SW480 (cell line): ENCODE data around the gene CYSRT1.
A peak's percentile ranks its signal among the peaks of the same experiment; 100 is the strongest.
"Not testable (repeated sequence)": the region's sequence is repeated elsewhere in the genome, so short reads cannot be mapped to it uniquely, and the experiment has no call there.

Experiments
- DNase-seq: peaks from one replicate; pipeline ENCODE4 v3.0.0-alpha.2; 2016; ENCODE audit warnings: low spot score

The CYSRT1 gene

DNA sequence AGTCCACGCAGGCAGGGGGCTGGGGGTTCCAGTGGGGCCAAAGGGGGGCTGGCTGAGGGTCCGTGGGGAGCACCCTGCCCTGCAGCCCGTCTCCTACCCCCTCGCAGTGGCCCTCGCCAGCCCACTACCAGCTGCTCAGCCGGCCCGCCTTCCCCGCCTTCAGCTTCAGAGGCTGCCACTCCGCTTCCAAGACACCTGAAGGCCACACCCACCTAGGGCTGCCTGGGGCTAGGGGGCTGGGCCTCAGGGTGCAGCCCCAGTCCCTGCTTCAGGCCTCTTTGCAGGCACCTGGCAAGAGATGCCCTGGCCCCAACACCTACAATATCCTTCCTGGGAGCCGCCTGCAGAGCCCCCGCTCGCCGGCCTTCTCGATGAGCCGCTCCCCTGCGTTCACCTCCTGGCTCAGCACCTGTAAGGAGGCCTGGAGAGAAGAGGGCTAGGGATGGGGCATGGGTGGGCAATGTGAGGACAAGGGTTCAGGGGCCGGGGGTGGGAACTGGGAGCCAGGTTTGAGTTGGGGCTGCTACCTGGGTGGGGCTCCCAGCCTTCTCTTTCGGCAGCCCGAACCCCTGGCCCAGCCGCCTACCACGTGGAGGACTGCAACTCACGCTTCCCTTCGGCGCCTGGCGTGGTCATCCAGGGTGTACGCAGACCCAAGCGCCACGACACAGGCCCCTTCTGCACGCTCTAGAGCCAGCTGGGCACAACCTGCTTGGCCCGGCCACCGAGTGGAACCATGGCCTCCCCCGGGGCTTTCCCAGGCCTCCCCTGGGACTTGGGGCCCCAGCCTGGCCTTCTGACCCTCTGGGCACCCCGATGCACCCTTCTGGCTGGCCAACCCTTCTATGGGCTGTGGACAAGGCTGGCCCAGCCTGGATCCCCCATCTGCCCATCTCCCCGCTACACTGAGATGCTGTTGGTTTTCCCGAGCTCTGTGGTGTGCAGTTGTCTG lies 27.9 kb downstream of the CYSRT1 start:
- no peak for DNase-seq

DNA sequence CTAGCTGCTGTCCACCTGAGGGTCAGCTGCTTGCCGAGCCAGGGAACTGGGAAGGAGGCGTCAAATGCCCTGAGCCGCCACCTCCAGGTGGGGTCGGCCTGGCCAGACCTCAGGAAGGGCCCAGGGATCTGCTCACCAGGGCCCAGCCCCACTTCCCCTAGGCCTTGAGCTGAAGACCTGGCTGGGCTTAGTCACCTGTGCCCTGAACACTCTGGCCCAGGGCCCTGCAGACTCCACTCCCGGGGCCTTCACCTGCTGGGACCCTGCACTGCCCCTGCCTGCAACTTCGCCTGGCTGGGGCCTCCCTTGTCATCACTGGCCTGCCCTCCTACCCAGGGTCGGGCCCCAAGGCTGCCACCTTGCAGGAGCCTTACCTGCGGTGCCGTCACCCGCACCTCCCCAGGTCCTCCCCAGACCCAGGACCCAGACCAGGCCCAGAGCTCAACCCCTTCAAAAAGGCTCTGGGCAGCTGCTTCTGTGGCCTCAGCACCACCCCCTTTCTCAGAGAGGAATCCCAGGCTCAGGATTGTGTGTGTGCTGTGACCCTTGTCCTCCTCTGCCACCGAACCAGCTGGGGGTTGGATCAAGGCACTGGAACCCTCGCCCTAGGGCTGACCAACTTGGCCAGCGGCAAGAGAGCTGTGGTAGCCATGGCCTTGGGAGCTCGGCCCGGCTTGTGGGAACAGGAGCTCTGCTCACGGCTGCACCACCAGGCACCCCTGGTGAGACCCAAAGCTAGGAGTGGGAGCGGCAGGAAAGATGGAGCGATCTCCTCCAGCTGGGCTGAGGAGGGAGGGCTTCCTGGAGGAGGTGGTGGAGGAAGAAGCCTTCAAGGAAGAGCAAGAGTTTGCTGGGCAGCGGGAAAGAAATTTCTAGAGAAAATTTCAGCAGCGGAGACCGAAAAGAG lies 29.0 kb downstream of the CYSRT1 start:
- DNase-seq = no peak

- DNase-seq = peak; percentile 72
These were observed 29.9 kb downstream of the CYSRT1 start, which contains the start of gene NELFB for GRCh38 chr9:137254624-137255447. Gene NELFB (plus strand): TSS chr9:137255327.

DNA sequence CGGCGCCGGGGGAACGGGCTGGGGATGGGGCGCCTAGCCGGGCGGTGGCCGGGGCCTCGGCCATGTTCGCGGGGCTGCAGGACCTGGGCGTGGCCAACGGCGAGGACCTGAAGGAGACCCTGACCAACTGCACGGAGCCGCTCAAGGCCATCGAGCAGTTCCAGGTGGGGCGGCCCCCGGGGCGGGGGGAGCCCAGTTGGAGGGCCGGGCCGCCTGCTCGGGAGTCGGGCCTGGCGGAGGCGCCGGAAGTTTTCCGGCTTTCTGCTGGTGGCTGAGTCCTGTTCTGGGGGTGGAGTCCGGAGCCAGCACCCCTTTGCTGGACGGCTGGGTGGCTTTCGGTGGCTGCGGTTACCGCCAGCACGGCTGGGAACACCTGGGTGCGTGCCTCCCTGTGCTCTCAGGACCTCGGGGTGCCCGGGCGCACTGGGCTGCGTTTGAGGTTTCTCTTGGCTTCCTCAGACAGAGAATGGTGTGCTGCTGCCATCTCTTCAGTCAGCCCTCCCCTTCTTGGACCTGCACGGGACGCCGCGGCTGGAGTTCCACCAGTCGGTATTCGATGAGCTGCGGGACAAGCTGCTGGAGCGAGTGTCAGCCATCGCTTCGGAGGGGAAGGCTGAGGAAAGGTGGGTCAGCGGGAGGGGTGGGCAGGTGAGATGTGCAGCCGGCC lies 30.6 kb downstream of the CYSRT1 start:
- DNase-seq = peak; percentile 37

DNA sequence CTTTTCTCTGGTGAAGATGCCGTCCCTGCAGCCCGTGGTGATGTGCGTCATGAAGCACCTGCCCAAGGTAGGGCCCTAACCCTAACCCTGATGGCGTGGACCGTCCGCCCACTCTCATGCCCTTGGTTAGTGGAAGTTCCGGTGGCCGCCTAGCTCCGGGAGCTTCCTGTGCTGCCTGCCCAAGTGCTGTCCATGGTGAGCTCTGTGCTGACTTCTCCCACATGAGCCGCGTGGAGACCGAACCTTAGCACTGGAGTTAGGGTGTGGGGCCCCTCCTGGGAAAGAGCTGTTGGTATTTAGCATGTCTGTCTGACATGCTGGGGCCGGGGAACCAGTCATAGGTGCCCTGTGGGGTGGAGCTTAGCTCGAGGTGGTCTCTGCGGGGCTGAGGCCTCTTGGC lies 31.4 kb downstream of the CYSRT1 start:
- DNase-seq = no peak

- DNase-seq = no peak
These were observed 31.9 kb downstream of the CYSRT1 start for GRCh38 chr9:137256856-137257255.

GRCh38 chr9:137262173-137262908 lies 37.4 kb downstream of the CYSRT1 start:
- not testable (repeated sequence) for DNase-seq

- no peak for DNase-seq
These were observed 37.9 kb downstream of the CYSRT1 start for GRCh38 chr9:137262909-137263285.

DNA sequence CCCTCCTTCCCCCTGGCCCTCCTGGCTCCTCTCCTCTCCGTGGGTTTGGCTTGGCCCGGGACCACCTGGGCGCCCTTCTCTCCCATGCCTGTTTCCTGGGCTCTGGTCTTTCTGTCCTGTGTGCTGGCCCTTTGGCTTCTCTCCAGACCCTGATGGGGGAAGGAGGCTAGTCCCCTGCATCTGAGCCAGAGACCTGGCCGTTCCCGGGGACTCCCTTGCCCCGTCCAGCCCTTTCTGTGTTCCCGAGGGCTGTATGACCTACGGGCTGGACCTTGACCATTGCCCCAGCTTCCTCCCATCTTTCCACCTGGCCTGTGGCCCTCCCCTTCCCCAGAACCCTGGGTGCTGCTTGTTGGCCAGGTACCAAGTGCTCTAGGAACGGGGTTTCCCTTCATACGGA lies 38.5 kb downstream of the CYSRT1 start:
- no peak for DNase-seq

GRCh38 chr9:137264067-137264466 lies 39.1 kb downstream of the CYSRT1 start:
- no peak for DNase-seq

- DNase-seq = no peak
These were observed 40.7 kb downstream of the CYSRT1 start for GRCh38 chr9:137265496-137266161.

DNA sequence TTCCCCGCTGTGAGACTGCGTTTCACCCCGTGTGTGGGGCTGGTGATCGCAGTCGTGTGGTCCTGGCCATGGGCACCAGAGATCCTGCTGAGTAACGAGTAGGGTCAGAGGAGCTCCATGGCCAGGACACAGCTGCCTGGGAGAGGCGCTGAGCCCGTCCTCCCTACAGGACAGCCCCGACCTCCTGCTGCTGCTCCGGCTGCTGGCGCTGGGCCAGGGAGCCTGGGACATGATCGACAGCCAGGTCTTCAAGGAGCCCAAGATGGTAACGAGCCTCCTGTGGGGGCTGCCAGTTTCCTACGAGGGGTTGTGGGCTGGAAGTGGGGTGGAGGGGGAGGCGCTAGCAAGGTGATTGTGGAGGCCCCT lies 41.2 kb downstream of the CYSRT1 start:
- DNase-seq = no peak

DNA sequence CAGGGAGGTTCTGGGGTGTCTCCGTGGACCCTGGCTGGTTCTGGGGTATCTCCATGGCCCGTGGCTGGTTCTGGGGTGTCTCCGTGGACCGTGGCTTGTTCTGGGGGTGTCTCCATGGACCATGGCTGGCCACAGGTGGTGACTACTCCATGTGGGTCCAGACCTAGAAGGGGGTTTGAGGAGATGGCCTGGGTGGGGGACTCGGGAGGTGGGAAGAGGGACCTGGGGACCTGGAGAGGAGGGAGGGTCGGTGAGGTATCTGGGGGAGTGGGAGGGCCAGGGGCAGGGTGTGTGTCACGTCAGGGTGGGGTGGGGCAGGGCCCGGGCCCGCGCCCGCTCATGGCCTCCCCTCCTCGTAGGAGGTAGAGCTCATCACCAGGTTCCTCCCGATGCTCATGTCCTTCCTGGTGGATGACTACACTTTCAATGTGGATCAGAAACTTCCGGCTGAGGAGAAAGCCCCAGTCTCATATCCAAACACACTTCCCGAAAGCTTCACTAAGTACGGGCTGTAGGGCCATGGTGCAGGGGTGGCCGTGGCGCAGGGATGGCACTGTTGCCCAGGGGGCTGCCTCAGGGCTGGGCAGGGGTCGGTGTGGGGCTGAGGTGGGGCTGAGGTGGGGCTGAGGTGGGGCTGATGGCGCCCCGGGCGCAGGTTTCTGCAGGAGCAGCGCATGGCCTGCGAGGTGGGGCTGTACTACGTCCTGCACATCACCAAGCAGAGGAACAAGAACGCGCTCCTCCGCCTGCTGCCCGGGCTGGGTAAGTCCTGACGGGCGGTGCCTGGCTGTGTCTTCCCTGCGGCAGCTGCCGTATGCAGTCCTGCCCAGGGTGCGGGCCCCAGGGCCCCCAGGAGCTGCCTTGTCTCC lies 41.8 kb downstream of the CYSRT1 start:
- no peak for DNase-seq

- DNase-seq = no peak
These were observed 43.0 kb downstream of the CYSRT1 start for GRCh38 chr9:137267933-137268355.

DNA sequence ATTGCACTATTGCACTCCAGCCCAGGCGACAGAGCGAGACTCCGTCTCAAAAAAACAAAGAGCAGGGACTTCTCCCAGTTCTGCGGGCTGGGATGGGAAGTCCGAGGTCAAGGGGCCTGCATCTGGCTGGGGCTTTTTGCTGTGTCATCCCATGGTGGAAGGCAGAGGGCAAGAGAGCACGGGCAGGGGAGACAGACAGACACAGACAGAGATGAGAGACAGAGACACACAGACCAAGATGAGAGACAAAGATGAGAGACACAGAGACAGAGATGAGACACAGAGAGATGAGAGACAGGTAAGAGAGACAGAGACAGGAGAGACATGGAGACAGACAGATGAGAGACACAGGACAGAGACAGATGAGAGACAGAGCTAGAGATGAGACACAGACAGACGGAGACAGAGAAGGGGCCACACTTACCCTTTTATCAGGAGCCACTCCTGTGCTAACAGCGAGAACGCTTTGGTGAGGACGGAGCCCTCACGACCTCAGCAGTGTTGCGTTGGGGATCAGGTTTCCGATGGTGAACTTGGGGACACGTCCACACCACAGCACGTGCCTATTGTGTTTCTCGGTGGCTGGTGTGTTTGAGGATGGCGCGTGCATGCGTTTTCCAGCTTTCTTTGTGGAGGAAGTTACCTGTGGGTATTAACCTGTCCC lies 43.7 kb downstream of the CYSRT1 start:
- DNase-seq = no peak

- DNase-seq = no peak
These were observed 44.3 kb downstream of the CYSRT1 start for GRCh38 chr9:137269231-137269772.

DNA sequence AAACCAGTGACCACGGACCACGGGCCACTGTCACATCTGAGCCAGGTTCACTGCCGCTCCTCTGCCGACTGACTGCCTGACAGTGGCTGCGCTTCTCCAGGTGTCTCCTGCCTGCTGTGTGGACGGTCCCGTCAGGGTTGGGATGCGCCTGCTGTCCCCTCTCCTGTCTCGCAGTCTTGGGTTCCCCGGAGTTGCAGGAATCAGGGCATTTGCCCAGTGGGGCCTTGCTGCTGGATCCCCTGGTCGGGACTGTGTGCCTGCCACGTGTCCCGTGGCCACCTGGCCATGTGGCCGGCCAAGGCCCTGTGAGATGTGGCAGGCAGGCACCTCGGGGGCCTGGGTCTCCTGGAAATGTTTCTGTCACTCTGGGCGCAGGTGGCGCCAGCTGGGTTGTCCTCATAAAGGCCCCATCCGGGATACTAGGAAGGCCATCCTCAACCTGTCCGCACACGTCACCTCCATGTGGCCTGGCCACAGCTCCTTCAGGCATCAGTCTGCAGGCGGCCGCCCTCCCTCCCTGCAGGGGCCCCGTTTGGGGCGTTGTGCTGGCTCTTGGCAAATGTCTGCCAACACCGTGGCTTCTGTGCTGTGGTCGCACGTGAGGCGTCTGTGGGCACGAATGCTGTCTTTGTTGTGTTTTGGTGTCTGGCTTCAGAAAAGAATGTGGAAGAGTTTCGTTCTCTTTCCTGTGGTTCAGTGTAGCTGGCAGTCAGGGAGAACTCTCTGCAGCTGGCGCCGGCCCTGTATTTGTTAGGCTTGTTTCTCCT lies 46.1 kb downstream of the CYSRT1 start:
- no peak for DNase-seq

- no peak for DNase-seq
These were observed 46.7 kb downstream of the CYSRT1 start for GRCh38 chr9:137271696-137272076.
